Progenitor cell of endocrine pancreas (in vitro differentiated cells): ENCODE results near the gene MAN2A1. TPM values are rescaled to one million over a fixed set of nuclear protein-coding genes. Genes with fewer than 3 reads are reported as not detected.

Source experiments
- DNase-seq: peaks from one replicate; pipeline ENCODE4 v3.0.0; 2021; ENCODE audit warnings: low spot score; ENCODE audit not compliant: unreplicated experiment
- H3K27ac Mint-ChIP-seq: 2 replicates; pipeline ENCODE4 v1.8.0; 2021; ENCODE audit warnings: mild to moderate bottlenecking, moderate library complexity, mixed read lengths
- H3K27me3 Mint-ChIP-seq: 2 replicates; pipeline ENCODE4 v1.8.0; 2021; ENCODE audit warnings: mixed read lengths
- H3K36me3 Mint-ChIP-seq: 2 replicates; pipeline ENCODE4 v1.8.0; 2022; ENCODE audit warnings: mixed read lengths; ENCODE audit not compliant: insufficient read depth
- H3K4me1 Mint-ChIP-seq: 2 replicates; pipeline ENCODE4 v1.8.0; 2021; ENCODE audit warnings: low read depth, mixed read lengths
- H3K4me3 Mint-ChIP-seq: 2 replicates; pipeline ENCODE4 v1.8.0; 2021; ENCODE audit warnings: low read depth, mild to moderate bottlenecking, moderate library complexity, mixed read lengths
- H3K9me3 Mint-ChIP-seq: 2 replicates; pipeline ENCODE4 v1.8.0; 2021; ENCODE audit warnings: low read depth, mixed read lengths
- CTCF ChIP-seq: fragments of 200-600 bp; sonication (generic); IDR thresholded peaks from one replicate; pipeline ENCODE4 v1.5.0; 2021; ENCODE audit warnings: antibody characterized with exemption, mild to moderate bottlenecking; ENCODE audit not compliant: unreplicated experiment
- total RNA-seq: library from RNA; stranded (reverse); gene quantifications from 2 replicates; pipeline ENCODE4 v1.2.1, GENCODE V29; 2021

Gene MAN2A1
- total RNA-seq, 1 donor from 2014 or later = 41.9 TPM

- H3K27me3 Mint-ChIP-seq = no peaks in the 10 kb centered on the region
- H3K36me3 Mint-ChIP-seq = no peaks in the 10 kb centered on the region
- H3K27ac Mint-ChIP-seq = peak overlapping the region; percentile 67
- peaks cover 13% of the 10 kb centered on the region for H3K4me1 Mint-ChIP-seq
- H3K9me3 Mint-ChIP-seq = peaks cover 3% of the 10 kb centered on the region
- no peak for DNase-seq
- no peak overlapping the region for H3K4me3 Mint-ChIP-seq
- TF ChIP-seq CTCF = no peak
These were observed 50.3 kb downstream of the MAN2A1 start for GRCh38 chr5:109739741-109740728.

- DNase-seq = no peak
- Mint-ChIP-seq H3K27me3 (no peaks in the 10 kb centered on the region), H3K27ac (no peak overlapping the region), H3K9me3 (peaks cover 3% of the 10 kb centered on the region), H3K36me3 (no peaks in the 10 kb centered on the region), H3K4me1 (peaks cover 13% of the 10 kb centered on the region), H3K4me3 (no peak overlapping the region)
- no peak for TF ChIP-seq CTCF
These were observed 51.2 kb downstream of the MAN2A1 start for GRCh38 chr5:109740966-109741365.

- H3K36me3 Mint-ChIP-seq = no peaks in the 10 kb centered on the region
- H3K27me3 Mint-ChIP-seq = no peaks in the 10 kb centered on the region
- no peak for TF ChIP-seq CTCF
- no peak overlapping the region for H3K4me3 Mint-ChIP-seq
- peaks cover 3% of the 10 kb centered on the region for H3K9me3 Mint-ChIP-seq
- no peak for DNase-seq
- peaks cover 13% of the 10 kb centered on the region for H3K4me1 Mint-ChIP-seq
- H3K27ac Mint-ChIP-seq = no peak overlapping the region
These were observed 51.7 kb downstream of the MAN2A1 start for GRCh38 chr5:109741390-109741789.

- DNase-seq = no peak
- Mint-ChIP-seq H3K4me1 (peaks cover 13% of the 10 kb centered on the region), H3K27me3 (no peaks in the 10 kb centered on the region), H3K36me3 (no peaks in the 10 kb centered on the region), H3K4me3 (no peak overlapping the region), H3K9me3 (peaks cover 3% of the 10 kb centered on the region), H3K27ac (no peak overlapping the region)
- TF ChIP-seq CTCF = no peak
These were observed 53.4 kb downstream of the MAN2A1 start for GRCh38 chr5:109743041-109743531.

GRCh38 chr5:109743770-109744212 lies 54.1 kb downstream of the MAN2A1 start:
- TF ChIP-seq CTCF = no peak
- Mint-ChIP-seq H3K9me3 (peaks cover 3% of the 10 kb centered on the region), H3K4me1 (peaks cover 17% of the 10 kb centered on the region), H3K27me3 (no peaks in the 10 kb centered on the region), H3K4me3 (no peak overlapping the region), H3K36me3 (no peaks in the 10 kb centered on the region), H3K27ac (no peak overlapping the region)
- no peak for DNase-seq
